IPS-NIHi7 (cell line): ENCODE results near the gene RAVER1.
"Not testable (repeated sequence)": the region's sequence is repeated elsewhere in the genome, so short reads cannot be mapped to it uniquely, and the experiment has no call there.

Experiments
- DNase-seq: peaks from one replicate; pipeline ENCODE4 v3.0.0; 2012; ENCODE audit warnings: mixed read lengths; ENCODE audit errors: extremely low spot score

RAVER1 gene

GRCh38 chr19:10332965-10333757 is at the start of gene RAVER1:
Gene RAVER1, minus strand, starts transcription at chr19:10333529. Its CDS starts 22 bp downstream, at chr19:10333507.
- DNase-seq = peak; percentile 100

GRCh38 chr19:10383223-10383499 is 49.8 kb upstream of the RAVER1 start:
- not testable (repeated sequence) for DNase-seq

GRCh38 chr19:10380313-10381102 is 47.2 kb upstream of the RAVER1 start, which contains the start of gene TYK2:
Gene TYK2, minus strand, starts transcription at chr19:10380572. Its CDS starts 2,166 bp downstream, at chr19:10378406.
- peak; percentile 100 for DNase-seq

GRCh38 chr19:10379880-10380312 is 46.6 kb upstream of the RAVER1 start:
- DNase-seq = no peak

- no peak for DNase-seq
These were observed 44.8 kb upstream of the RAVER1 start for GRCh38 chr19:10378124-10378523.

GRCh38 chr19:10377140-10377640 is 43.9 kb upstream of the RAVER1 start:
- DNase-seq = not testable (repeated sequence)

GRCh38 chr19:10374931-10375330 is 41.6 kb upstream of the RAVER1 start:
- no peak for DNase-seq

- DNase-seq = no peak
These were observed 39.4 kb upstream of the RAVER1 start for GRCh38 chr19:10372690-10373089.

GRCh38 chr19:10368101-10368803 is 34.9 kb upstream of the RAVER1 start:
- DNase-seq = no peak

GRCh38 chr19:10366950-10367512 is 33.7 kb upstream of the RAVER1 start:
- DNase-seq = not testable (repeated sequence)

- no peak for DNase-seq
These were observed 32.2 kb upstream of the RAVER1 start for GRCh38 chr19:10365518-10365917.

- no peak for DNase-seq
These were observed 31.3 kb upstream of the RAVER1 start for GRCh38 chr19:10364644-10365043.

GRCh38 chr19:10363789-10364281 is 30.5 kb upstream of the RAVER1 start:
- DNase-seq = no peak

GRCh38 chr19:10362259-10362658 is 28.9 kb upstream of the RAVER1 start:
- no peak for DNase-seq

- DNase-seq = no peak
These were observed 28.3 kb upstream of the RAVER1 start for GRCh38 chr19:10361569-10362011.

GRCh38 chr19:10356431-10356830 is 23.1 kb upstream of the RAVER1 start:
- DNase-seq = no peak

GRCh38 chr19:10353793-10354391 is 20.6 kb upstream of the RAVER1 start:
- DNase-seq = peak; percentile 95

- DNase-seq = peak; percentile 80
These were observed 19.7 kb upstream of the RAVER1 start for GRCh38 chr19:10352764-10353671.

- no peak for DNase-seq
These were observed 13.2 kb upstream of the RAVER1 start for GRCh38 chr19:10346509-10346908.

GRCh38 chr19:10344780-10345179 is 11.5 kb upstream of the RAVER1 start:
- DNase-seq = no peak
